Measurements from ENCODE around the gene FILIP1L.

FILIP1L gene

GRCh38 chr3:100114413-100115030, at the start of gene FILIP1L:
TSS of gene FILIP1L (minus strand) at chr3:100114501.
- no peak for DNase-seq

- DNase-seq: no peak
These were observed 49.5 kb upstream of the FILIP1L start for GRCh38 chr3:100163787-100164186.

DNA sequence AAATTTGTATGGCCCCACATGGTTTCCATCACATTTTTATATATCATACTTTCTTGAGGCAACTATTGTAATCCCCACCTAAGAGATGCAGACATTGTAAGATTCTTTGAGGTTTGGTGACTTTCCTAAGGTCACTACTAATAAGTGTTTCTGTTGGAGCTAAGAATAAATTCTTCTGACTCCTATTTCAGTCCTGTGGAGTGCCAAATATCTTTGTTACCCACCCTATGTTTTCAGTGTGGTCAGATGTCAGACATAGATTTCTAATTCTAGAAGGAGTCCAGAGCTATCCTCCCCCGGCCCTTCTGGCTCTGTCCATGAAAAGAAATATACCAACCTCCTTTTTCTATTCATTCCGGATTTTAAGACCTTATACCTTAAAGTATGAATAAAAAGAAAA, 46.2 kb upstream of the FILIP1L start:
- no peak for DNase-seq

DNA sequence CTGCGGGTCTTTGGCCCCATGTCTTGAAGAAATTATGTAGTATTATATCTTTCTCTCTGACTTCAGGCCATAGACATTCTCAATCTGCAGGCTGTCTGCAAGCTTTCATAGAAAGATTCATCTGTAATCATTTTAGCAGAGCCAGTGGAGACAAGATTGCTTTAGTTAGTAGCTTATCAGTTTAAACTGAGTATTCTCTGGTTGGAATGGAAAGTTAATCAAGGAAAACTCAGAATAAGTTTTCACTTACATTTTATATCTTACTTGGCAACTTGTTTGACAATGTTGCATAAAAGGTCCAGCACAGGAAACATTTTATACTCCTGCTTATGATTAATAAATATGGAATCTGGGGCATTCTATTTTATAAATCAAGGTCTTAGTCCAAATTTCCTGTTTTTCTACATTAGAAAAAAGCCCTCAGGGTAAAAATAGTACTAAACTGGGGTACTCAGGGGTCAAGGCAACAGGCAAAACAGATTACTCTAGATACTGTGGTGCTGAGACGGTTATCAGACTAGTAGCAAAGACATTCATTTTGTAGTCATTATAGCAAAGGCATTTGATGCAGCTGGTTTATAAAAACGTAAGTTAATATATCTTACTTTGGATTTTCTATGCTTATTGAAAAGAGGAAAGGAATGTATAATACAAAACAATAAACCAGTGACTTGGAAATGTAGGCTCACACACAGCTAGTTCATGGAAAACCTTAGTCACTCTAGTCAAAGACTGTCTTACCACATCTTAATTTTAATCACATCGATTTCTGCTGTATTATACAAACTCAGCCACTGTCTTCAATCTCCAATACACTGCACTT, 45.2 kb upstream of the FILIP1L start:
- DNase-seq: no peak

- peak; percentile 7 for DNase-seq
These were observed 44.6 kb upstream of the FILIP1L start for GRCh38 chr3:100158918-100159330.

DNA sequence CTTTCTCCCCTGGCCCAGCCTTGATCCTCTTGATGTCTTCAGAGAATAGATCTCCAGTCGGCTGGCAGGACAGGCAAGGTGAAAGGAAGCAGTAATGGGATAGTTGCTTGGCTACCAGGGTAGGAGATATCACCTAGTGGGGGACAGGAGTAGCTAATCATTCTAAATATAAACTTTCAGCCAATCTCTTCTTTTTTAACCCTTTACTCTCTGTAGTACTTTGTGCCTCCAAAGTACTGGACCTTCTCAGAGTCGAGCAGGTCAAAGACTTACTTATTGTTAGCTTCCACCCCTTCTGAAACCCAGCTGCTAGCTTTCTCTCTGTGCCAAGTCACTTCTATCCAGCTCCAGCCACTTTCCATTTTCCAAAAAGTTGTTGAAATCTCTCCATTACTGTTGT, 43.4 kb upstream of the FILIP1L start:
- no peak for DNase-seq

DNA sequence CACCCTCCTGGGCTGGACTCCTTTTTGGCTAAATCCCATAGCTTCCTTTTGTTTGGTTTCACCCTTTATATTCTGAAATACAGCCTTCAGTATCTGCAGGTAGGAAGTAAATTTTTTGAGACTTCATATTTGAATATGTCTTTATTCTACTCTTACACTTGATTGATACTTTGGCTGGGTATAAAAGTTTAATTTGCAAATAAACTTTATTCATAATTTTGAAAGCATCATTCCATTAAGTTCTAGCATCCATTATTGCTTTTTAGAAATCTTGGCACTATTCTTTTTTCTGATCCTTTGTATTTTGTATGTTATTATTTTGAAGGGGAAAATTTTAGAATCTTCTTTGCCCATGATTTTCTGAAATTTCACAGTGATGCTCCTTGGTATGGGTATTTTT, 41.3 kb upstream of the FILIP1L start:
- DNase-seq: no peak

GRCh38 chr3:100155128-100155527, 40.8 kb upstream of the FILIP1L start:
- no peak for DNase-seq

DNA sequence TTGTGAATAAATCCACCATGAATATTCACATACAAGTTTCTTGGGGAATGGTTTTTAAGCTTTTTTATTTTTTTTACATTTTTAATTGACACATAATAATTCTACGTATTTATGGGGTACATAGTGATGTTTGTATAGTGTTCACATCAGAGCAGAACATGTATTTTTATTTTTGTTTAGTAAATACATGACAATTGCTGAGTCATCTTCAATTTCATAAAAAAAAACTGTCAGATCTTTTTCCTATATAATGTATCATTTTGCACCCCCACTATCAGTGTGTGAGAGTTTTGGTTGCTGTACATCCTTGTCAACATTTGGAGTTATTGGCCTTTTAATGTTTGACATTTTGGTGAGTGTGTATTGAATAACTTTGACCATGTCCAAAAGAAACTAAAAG, 39.9 kb upstream of the FILIP1L start:
- no peak for DNase-seq

DNA sequence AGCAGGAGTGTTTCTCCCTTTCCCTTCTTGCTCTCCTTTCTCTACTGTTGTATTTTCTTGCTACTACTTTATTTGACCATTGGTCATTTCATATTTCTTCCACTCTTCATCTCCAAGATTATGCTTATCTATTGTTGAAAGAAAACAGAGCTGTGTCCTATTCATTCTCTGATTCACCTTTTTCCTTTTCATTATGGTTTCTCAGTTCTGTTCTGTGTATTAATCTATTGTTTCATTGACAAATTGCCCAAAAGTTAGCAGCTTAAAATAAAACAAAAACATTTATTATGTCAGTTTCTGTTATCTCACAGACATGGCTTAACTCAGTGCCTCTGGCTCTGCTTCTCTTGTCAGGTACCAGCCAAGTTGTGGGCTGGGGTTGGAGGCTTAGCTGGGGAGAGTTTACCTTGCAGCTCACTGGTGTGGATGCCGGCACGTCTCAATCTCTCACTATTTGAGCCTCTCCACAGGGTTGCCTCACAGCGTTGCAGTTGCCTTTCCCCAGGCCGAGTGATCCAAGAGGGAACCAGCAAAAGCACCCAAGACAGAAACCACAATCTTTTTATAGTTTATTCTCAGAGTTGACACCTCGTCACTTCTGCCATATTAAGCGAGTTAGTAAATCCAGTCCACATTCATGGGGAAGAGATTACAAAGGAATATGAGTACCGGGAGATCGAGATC, 36.9 kb upstream of the FILIP1L start:
- no peak for DNase-seq

- no peak for DNase-seq
These were observed 36.2 kb upstream of the FILIP1L start for GRCh38 chr3:100150473-100150872.

- DNase-seq: no peak
These were observed 35.6 kb upstream of the FILIP1L start for GRCh38 chr3:100149713-100150415.

DNA sequence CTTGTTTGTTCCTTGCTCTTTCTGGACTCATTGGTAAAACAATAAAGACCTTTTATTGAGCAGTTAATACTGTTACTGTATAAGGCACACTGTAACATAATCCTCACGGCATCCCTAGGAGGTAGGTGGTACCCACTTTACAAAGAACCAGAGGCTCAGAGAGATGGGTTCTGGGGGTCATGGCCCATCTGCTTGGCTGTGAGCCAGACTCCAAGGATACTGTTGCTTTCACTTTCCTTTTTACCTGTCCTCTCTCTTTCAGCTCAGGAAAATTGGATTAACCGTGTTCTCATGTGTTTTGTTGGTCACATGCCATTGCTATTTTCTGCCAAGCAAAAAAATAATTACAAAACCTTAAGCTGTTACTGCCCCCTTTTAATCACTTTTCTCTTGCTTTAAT, 34.8 kb upstream of the FILIP1L start:
- peak; percentile 22 for DNase-seq

GRCh38 chr3:100144255-100144866, 30.1 kb upstream of the FILIP1L start:
- no peak for DNase-seq

GRCh38 chr3:100141586-100141985, 27.3 kb upstream of the FILIP1L start:
- no peak for DNase-seq

DNA sequence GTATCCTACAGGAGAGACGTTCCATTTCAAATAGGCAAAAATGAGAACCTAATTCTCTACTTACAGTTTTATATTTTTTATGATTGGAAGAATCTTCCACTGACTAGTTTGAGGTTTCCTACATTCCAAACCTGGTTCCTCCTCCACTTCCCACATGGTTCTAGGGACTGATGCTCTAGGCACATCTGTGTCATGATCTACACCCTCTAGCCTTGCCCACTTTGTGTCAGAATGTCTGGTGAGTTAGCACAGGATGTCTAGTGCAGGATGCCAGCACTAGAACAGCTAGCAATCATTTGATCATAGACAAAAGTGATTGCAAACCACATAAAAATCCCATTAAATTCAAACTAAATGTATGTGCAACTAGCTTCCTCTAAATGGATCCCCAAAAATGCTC, 26.7 kb upstream of the FILIP1L start:
- no peak for DNase-seq

DNA sequence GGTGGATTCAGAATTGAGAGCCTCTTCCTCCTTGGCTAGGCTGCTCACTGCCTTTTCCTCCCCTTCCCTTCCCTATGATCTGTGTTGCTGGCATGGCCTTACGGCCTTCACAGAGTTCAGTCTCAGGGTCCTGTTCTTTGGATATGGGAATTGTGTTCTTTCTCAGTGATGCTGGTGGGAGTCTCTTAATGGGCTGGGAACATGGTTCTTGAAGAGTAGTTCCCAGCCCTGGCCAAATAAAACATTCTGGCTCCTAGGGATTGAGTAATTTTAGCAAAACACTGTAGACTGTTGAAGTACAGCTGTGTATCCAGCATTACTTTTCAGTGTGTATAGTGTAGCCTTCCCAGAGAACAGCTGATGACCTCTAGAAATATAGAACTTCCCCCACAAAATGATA, 22.6 kb upstream of the FILIP1L start:
- no peak for DNase-seq

DNA sequence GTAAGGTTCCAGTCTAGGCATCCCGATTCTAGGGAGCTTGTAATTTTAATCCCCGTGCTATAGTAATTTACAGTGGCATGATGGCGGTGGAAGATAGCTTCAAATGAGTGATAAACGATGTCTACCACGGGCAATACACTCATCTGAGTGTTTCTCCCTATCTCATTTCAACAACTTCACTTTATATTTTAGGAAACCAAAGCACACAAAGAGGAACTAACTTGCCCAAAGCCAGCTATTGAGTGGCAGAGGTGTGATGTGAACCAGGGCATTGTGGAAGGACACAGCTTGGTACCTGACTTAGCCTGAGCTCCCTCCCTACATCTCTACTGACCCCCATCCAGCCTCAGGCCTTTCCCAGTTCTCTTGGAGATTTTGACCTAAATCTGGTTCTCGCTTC, 16.9 kb upstream of the FILIP1L start:
- no peak for DNase-seq

GRCh38 chr3:100129941-100130340, 15.6 kb upstream of the FILIP1L start:
- no peak for DNase-seq

- no peak for DNase-seq
These were observed 14.3 kb upstream of the FILIP1L start for GRCh38 chr3:100128565-100128964.

- no peak for DNase-seq
These were observed 13.5 kb upstream of the FILIP1L start for GRCh38 chr3:100127792-100128191.

GRCh38 chr3:100125161-100125938, 11.0 kb upstream of the FILIP1L start:
- DNase-seq: no peak
